VCaP (cell line): Measurements from ENCODE around the gene CNFN.

Source experiments
- H3K27ac ChIP-seq: fragments of 450-650 bp; 2 replicates; pipeline ENCODE4 v1.5.1; 2017
- CTCF ChIP-seq: fragments of 450-650 bp; conservative IDR thresholded peaks from 2 replicates; pipeline ENCODE4 v1.5.1; 2017; ENCODE audit warnings: mild to moderate bottlenecking, moderate library complexity

Gene CNFN

GRCh38 chr19:42389899-42390298, at the start of gene CNFN:
Gene CNFN, minus strand, starts transcription at chr19:42390297. Its CDS starts 1,260 bp downstream, at chr19:42389037.
- no peak for TF ChIP-seq CTCF

GRCh38 chr19:42436006-42436405, 45.9 kb upstream of the CNFN start:
- TF ChIP-seq CTCF = no peak
- no peak overlapping the region for H3K27ac ChIP-seq

More at GRCh38 chr19:42389899-42390298, at the start of gene CNFN:
- no peak within 1 kb of the TSS for H3K27ac ChIP-seq

GRCh38 chr19:42435316-42435715, 45.2 kb upstream of the CNFN start:
- H3K27ac ChIP-seq = no peak overlapping the region
- no peak for TF ChIP-seq CTCF

- TF ChIP-seq CTCF = peak; percentile 50
- H3K27ac ChIP-seq = no peak overlapping the region
Observed at GRCh38 chr19:42433503-42434260, 43.6 kb upstream of the CNFN start.

GRCh38 chr19:42431486-42431885, 41.4 kb upstream of the CNFN start:
- no peak overlapping the region for H3K27ac ChIP-seq
- no peak for TF ChIP-seq CTCF

GRCh38 chr19:42428676-42429075, 38.6 kb upstream of the CNFN start:
- TF ChIP-seq CTCF = no peak
- H3K27ac ChIP-seq = no peak overlapping the region

- H3K27ac ChIP-seq = no peak within 1 kb of the TSS
- no peak for TF ChIP-seq CTCF
Observed at GRCh38 chr19:42427313-42427712, 37.2 kb upstream of the CNFN start, which contains the start of gene LIPE. Gene LIPE, minus strand, starts transcription at chr19:42427388. Its CDS starts 239 bp downstream, at chr19:42427149.
